ENCODE data around the gene IL27RA.

DNA sequence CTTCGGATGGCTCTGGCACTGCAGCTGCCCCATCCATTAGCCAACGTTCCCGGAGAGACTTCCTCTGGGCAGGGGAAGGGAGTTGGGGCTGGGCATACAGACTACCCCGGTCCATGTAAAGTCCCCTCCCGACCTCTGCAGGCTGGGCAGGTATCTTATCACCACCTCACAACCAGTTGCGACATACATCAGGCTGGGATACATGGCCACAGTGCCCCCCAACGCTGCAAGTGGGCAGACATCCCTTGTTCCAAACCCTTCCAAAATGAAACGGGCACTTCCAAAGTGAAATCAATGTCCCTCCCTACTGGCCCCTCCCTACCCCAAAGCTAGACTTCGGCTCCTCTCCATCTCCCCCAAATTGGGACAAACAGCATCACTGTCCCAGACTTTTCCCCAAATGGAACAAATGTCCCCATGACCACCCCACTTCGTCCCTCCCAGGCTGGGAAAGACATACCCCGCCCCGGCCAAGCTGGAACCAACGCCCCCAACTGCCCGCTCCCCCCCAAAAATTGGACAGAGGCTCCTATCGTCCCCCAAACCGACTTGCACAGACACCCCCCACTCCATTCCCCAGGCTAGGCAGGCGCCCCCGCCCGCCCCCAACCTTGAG lies 25.3 kb downstream of the IL27RA start:
- TF ChIP-seq, protein P1, sequence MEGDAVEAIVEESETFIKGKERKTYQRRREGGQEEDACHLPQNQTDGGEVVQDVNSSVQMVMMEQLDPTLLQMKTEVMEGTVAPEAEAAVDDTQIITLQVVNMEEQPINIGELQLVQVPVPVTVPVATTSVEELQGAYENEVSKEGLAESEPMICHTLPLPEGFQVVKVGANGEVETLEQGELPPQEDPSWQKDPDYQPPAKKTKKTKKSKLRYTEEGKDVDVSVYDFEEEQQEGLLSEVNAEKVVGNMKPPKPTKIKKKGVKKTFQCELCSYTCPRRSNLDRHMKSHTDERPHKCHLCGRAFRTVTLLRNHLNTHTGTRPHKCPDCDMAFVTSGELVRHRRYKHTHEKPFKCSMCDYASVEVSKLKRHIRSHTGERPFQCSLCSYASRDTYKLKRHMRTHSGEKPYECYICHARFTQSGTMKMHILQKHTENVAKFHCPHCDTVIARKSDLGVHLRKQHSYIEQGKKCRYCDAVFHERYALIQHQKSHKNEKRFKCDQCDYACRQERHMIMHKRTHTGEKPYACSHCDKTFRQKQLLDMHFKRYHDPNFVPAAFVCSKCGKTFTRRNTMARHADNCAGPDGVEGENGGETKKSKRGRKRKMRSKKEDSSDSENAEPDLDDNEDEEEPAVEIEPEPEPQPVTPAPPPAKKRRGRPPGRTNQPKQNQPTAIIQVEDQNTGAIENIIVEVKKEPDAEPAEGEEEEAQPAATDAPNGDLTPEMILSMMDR (conservative IDR thresholded peaks at IDR 0.05): no peak
- no peak for TF ChIP-seq EZH2 (IDR thresholded peaks at IDR 0.05; ENCODE audit: low read depth)
